Uterus (tissue), 2 donors: Measurements from ENCODE around the gene WDR44.

ENCODE experiments used
- CTCF ChIP-seq, 4 experiments: fragments of 200-600 bp in 2 of 4; fragments of 450-650 bp in 2 of 4; sonication (generic) in 2 of 4; IDR thresholded peaks; one replicate each; pipeline ENCODE4 v1.5.1; 2016 to 2019; ENCODE audit warnings: antibody characterized with exemption in 4 of 4, mild to moderate bottlenecking in 2 of 4, moderate library complexity in 1 of 4
- POLR2A ChIP-seq, 2 donors: fragments of 450-650 bp; IDR thresholded peaks; one replicate each; pipeline ENCODE4 v1.6.1; 2016; ENCODE audit warnings: antibody characterized with exemption in 2 of 2, mild to moderate bottlenecking in 1 of 2, moderate library complexity in 1 of 2

- TF ChIP-seq CTCF (IDR thresholded peaks at IDR 0.05) (no peak), POLR2A (IDR thresholded peaks at IDR 0.05) (no peak)
Measured at GRCh38 chrX:118464501-118464900, 118.6 kb downstream of the WDR44 start.
